WTC11 (cell line): ENCODE data around the gene TNFAIP8L3. TPM values are rescaled to one million over a fixed set of nuclear protein-coding genes. Genes with fewer than 3 reads are reported as not detected.

ENCODE experiments used
- ATAC-seq: fragments of 200-7000 bp; cut with Tn5 transposase; 2 replicates; pipeline ENCODE4 v1.10.0; 2021; ENCODE audit warnings: mild to moderate bottlenecking, moderate library complexity
- CTCF ChIA-PET: fragments of 300-600 bp; sonication (Branson Sonifier 250); formaldehyde crosslinking; loops from one replicate; lab custom pipeline; 2021; ENCODE audit warnings: antibody characterized with exemption; lab: Charles Lee
- POLR2A ChIA-PET: fragments of 350-600 bp; sonication (Branson Sonifier 250); formaldehyde crosslinking; loops from one replicate; lab custom pipeline; 2021; ENCODE audit warnings: antibody characterized with exemption; lab: Charles Lee
- DNase-seq: peaks from one replicate; pipeline ENCODE4 v3.0.0; 2021; ENCODE audit warnings: low spot score
- H3K27ac Mint-ChIP-seq: 2 replicates; pipeline ENCODE4 v1.8.0; 2021; ENCODE audit warnings: mixed read lengths
- H3K27me3 Mint-ChIP-seq: 2 replicates; pipeline ENCODE4 v1.8.0; 2021; ENCODE audit warnings: low read depth, mild to moderate bottlenecking, moderate library complexity, mixed read lengths
- H3K36me3 Mint-ChIP-seq: 2 replicates; pipeline ENCODE4 v1.8.0; 2021; ENCODE audit warnings: mixed read lengths
- H3K4me1 Mint-ChIP-seq: 2 replicates; pipeline ENCODE4 v1.8.0; 2022; ENCODE audit warnings: mixed read lengths
- H3K4me3 Mint-ChIP-seq: 2 replicates; pipeline ENCODE4 v1.8.0; 2021; ENCODE audit warnings: mild to moderate bottlenecking, moderate library complexity, mixed read lengths
- H3K9me3 Mint-ChIP-seq: 2 replicates; pipeline ENCODE4 v1.8.0; 2021; ENCODE audit warnings: mixed read lengths
- GTF2I ChIP-seq: fragments of 250-450 bp; sonication (Bioruptor Pico); conservative IDR thresholded peaks from 2 replicates; pipeline ENCODE4 v1.4.0; 2021; ENCODE audit warnings: mild to moderate bottlenecking
- IRF2 ChIP-seq: sonication (generic); formaldehyde crosslinking; IDR thresholded peaks from 2 replicates; pipeline ENCODE4 v1.8.0; 2022; ENCODE audit warnings: low read depth, missing genetic modification reagents, borderline replicate concordance
- NR2C2 ChIP-seq: sonication (generic); formaldehyde crosslinking; IDR thresholded peaks from 2 replicates; pipeline ENCODE4 v1.8.0; 2022; ENCODE audit warnings: mild to moderate bottlenecking, missing genetic modification reagents
- OVOL2 ChIP-seq: fragments of 250-450 bp; sonication (Bioruptor Pico); IDR thresholded peaks from 2 replicates; pipeline ENCODE4 v1.9.0; 2021; ENCODE audit warnings: mild to moderate bottlenecking, borderline replicate concordance
- TCF7 ChIP-seq: sonication (generic); formaldehyde crosslinking; IDR thresholded peaks from 2 replicates; pipeline ENCODE4 v1.8.0; 2022; ENCODE audit warnings: mild to moderate bottlenecking, low read depth, missing genetic modification reagents, moderate library complexity
- ZBTB21 ChIP-seq: sonication (generic); formaldehyde crosslinking; IDR thresholded peaks from 2 replicates; pipeline ENCODE4 v1.8.1; 2023; ENCODE audit warnings: mild to moderate bottlenecking, missing genetic modification reagents, borderline replicate concordance
- ZNF219 ChIP-seq: sonication (generic); formaldehyde crosslinking; IDR thresholded peaks from 2 replicates; pipeline ENCODE4 v1.8.0; 2023; ENCODE audit warnings: missing genetic modification reagents, mild to moderate bottlenecking, borderline replicate concordance
- ZNF232 ChIP-seq: sonication (generic); formaldehyde crosslinking; IDR thresholded peaks from 2 replicates; pipeline ENCODE4 v1.8.0; 2022; ENCODE audit warnings: mild to moderate bottlenecking, missing genetic modification reagents
- ZNF416 ChIP-seq: fragments of 250-450 bp; sonication (Bioruptor Pico); IDR thresholded peaks from 2 replicates; pipeline ENCODE4 v1.9.0; 2021; ENCODE audit warnings: mild to moderate bottlenecking, inconsistent platforms
- total RNA-seq: library from RNA; stranded (reverse); gene quantifications from 3 replicates; pipeline ENCODE4 v1.2.3, GENCODE V29; 2021
- TF ChIP-seq, protein P1 (sequence below): fragments of 250-450 bp; sonication (Bioruptor Pico); IDR thresholded peaks from 2 replicates; pipeline ENCODE4 v2.1.2; 2022; ENCODE audit warnings: mild to moderate bottlenecking, moderate library complexity
- TF ChIP-seq, protein P2 (sequence below): fragments of 250-450 bp; sonication (Bioruptor Pico); IDR thresholded peaks from 2 replicates; pipeline ENCODE4 v1.9.0; 2021; ENCODE audit warnings: mild to moderate bottlenecking, borderline replicate concordance
- TF ChIP-seq, protein P3 (sequence below): fragments of 250-450 bp; sonication (Bioruptor Pico); conservative IDR thresholded peaks from 2 replicates; pipeline ENCODE4 v1.9.0; 2021; ENCODE audit warnings: mild to moderate bottlenecking
- TF ChIP-seq, protein P4 (sequence below): sonication (generic); formaldehyde crosslinking; IDR thresholded peaks from 2 replicates; pipeline ENCODE4 v1.8.1; 2022; ENCODE audit warnings: mild to moderate bottlenecking, missing genetic modification reagents, moderate library complexity, borderline replicate concordance
- TF ChIP-seq, protein P5 (sequence below): sonication (generic); formaldehyde crosslinking; conservative IDR thresholded peaks from 2 replicates; pipeline ENCODE4 v1.8.1; 2023; ENCODE audit warnings: mild to moderate bottlenecking, low read depth, missing genetic modification reagents, moderate library complexity
- TF ChIP-seq, protein P6 (sequence below): sonication (generic); formaldehyde crosslinking; IDR thresholded peaks from 2 replicates; pipeline ENCODE4 v1.8.0; 2022; ENCODE audit warnings: mild to moderate bottlenecking, missing genetic modification reagents

TNFAIP8L3 gene
- total RNA-seq, 1 experiment from 2014 or later = 0.39 TPM

DNA sequence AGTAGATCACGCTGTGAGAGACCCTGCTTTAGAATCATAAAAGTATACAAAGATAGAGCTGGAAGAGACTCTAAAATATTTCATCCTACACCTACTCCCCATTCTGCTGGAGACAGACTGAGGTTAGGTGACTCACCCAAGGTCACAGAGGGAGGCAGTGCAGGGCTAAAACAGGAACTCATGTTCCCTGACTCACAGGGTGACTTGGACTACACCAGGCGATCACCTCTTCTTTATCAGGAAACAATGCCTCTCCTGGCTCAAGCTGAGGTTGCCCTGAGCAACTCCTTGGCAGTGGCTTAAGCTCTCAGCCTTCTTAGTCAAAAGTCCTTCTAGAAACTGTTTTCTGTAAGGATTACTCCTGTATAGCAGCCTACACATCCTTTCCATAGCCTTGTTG, 26.4 kb upstream of the TNFAIP8L3 start:
- no peak for DNase-seq
- Mint-ChIP-seq H3K36me3 (peaks cover 2% of the 10 kb centered on the region; the same call in 1 of the 2 replicates), H3K4me3 (no peak overlapping the region), H3K4me1 (peaks cover 3% of the 10 kb centered on the region), H3K27me3 (no peaks in the 10 kb centered on the region), H3K9me3 (peaks cover 12% of the 10 kb centered on the region), H3K27ac (no peak overlapping the region)
- peak; percentile 52 for ATAC-seq
- ChIA-PET CTCF (interaction anchor here (1.0 to 3.1 kb wide), 2 partner anchors 12 to 281 kb away, joined by 4 to 18 read pairs; no protein-coding TSS in a partner anchor), POLR2A (no interaction called here)
- TF ChIP-seq ZNF416 (CRISPR knock-in tag) = no peak
- TF ChIP-seq, protein P1, sequence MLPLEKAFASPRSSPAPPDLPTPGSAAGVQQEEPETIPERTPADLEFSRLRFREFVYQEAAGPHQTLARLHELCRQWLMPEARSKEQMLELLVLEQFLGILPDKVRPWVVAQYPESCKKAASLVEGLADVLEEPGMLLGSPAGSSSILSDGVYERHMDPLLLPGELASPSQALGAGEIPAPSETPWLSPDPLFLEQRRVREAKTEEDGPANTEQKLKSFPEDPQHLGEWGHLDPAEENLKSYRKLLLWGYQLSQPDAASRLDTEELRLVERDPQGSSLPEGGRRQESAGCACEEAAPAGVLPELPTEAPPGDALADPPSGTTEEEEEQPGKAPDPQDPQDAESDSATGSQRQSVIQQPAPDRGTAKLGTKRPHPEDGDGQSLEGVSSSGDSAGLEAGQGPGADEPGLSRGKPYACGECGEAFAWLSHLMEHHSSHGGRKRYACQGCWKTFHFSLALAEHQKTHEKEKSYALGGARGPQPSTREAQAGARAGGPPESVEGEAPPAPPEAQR (CRISPR knock-in tag) = no peak
- TF ChIP-seq GTF2I = no peak
- no peak for TF ChIP-seq ZBTB21 (CRISPR knock-in tag)
- TF ChIP-seq, protein P2, sequence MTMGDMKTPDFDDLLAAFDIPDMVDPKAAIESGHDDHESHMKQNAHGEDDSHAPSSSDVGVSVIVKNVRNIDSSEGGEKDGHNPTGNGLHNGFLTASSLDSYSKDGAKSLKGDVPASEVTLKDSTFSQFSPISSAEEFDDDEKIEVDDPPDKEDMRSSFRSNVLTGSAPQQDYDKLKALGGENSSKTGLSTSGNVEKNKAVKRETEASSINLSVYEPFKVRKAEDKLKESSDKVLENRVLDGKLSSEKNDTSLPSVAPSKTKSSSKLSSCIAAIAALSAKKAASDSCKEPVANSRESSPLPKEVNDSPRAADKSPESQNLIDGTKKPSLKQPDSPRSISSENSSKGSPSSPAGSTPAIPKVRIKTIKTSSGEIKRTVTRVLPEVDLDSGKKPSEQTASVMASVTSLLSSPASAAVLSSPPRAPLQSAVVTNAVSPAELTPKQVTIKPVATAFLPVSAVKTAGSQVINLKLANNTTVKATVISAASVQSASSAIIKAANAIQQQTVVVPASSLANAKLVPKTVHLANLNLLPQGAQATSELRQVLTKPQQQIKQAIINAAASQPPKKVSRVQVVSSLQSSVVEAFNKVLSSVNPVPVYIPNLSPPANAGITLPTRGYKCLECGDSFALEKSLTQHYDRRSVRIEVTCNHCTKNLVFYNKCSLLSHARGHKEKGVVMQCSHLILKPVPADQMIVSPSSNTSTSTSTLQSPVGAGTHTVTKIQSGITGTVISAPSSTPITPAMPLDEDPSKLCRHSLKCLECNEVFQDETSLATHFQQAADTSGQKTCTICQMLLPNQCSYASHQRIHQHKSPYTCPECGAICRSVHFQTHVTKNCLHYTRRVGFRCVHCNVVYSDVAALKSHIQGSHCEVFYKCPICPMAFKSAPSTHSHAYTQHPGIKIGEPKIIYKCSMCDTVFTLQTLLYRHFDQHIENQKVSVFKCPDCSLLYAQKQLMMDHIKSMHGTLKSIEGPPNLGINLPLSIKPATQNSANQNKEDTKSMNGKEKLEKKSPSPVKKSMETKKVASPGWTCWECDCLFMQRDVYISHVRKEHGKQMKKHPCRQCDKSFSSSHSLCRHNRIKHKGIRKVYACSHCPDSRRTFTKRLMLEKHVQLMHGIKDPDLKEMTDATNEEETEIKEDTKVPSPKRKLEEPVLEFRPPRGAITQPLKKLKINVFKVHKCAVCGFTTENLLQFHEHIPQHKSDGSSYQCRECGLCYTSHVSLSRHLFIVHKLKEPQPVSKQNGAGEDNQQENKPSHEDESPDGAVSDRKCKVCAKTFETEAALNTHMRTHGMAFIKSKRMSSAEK (CRISPR knock-in tag) = no peak
- TF ChIP-seq, protein P3, sequence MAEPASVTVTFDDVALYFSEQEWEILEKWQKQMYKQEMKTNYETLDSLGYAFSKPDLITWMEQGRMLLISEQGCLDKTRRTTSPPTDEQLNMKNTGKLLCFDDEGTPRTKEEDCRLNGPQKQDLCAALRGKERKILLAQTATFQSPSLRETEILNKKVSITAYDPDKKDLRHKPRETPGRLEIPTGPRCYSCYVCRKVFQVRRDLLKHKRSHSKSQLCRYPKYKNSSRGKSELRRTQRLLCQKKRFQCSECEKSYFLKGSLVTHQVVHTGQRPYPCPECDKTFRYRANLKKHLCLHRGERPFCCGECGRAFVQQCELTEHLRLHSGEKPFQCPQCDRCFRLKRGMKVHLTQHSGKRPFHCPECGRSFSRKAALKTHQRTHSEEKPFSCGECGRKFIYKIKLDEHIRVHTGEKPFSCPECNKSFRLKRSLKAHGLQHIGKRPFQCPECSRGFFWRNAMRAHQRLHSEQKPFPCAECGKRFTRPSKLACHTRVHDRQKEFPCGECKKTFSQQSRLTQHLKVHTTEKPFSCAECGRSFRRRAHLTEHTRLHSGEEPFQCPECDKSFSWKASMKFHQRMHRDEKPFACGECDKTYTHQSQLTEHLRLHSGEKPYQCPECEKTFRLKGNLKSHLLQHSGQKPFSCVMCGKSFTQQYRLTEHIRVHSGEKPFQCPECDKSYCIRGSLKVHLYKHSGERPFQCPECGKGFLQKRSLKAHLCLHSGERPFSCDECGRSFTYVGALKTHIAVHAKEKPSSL (CRISPR knock-in tag) = no peak
- TF ChIP-seq ZNF232 = no peak
- TF ChIP-seq TCF7 (CRISPR knock-in tag) = no peak
- TF ChIP-seq IRF2 (CRISPR knock-in tag) = no peak
- TF ChIP-seq, protein P4, sequence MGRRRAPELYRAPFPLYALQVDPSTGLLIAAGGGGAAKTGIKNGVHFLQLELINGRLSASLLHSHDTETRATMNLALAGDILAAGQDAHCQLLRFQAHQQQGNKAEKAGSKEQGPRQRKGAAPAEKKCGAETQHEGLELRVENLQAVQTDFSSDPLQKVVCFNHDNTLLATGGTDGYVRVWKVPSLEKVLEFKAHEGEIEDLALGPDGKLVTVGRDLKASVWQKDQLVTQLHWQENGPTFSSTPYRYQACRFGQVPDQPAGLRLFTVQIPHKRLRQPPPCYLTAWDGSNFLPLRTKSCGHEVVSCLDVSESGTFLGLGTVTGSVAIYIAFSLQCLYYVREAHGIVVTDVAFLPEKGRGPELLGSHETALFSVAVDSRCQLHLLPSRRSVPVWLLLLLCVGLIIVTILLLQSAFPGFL = no peak
- no peak for TF ChIP-seq OVOL2
- no peak for TF ChIP-seq ZNF219 (CRISPR knock-in tag)
- TF ChIP-seq, protein P5, sequence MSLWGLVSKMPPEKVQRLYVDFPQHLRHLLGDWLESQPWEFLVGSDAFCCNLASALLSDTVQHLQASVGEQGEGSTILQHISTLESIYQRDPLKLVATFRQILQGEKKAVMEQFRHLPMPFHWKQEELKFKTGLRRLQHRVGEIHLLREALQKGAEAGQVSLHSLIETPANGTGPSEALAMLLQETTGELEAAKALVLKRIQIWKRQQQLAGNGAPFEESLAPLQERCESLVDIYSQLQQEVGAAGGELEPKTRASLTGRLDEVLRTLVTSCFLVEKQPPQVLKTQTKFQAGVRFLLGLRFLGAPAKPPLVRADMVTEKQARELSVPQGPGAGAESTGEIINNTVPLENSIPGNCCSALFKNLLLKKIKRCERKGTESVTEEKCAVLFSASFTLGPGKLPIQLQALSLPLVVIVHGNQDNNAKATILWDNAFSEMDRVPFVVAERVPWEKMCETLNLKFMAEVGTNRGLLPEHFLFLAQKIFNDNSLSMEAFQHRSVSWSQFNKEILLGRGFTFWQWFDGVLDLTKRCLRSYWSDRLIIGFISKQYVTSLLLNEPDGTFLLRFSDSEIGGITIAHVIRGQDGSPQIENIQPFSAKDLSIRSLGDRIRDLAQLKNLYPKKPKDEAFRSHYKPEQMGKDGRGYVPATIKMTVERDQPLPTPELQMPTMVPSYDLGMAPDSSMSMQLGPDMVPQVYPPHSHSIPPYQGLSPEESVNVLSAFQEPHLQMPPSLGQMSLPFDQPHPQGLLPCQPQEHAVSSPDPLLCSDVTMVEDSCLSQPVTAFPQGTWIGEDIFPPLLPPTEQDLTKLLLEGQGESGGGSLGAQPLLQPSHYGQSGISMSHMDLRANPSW = no peak
- no peak for TF ChIP-seq NR2C2 (CRISPR knock-in tag)
- TF ChIP-seq, protein P6, sequence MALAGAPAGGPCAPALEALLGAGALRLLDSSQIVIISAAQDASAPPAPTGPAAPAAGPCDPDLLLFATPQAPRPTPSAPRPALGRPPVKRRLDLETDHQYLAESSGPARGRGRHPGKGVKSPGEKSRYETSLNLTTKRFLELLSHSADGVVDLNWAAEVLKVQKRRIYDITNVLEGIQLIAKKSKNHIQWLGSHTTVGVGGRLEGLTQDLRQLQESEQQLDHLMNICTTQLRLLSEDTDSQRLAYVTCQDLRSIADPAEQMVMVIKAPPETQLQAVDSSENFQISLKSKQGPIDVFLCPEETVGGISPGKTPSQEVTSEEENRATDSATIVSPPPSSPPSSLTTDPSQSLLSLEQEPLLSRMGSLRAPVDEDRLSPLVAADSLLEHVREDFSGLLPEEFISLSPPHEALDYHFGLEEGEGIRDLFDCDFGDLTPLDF (CRISPR knock-in tag) = no peak
